IMR-90 (cell line): ENCODE data around the gene FAM98C. TPM values are rescaled to one million over a fixed set of nuclear protein-coding genes. Genes with fewer than 3 reads are reported as not detected.

Experiments used
- ATAC-seq: fragments of 200-7000 bp; cut with Tn5 transposase; 2 replicates; pipeline ENCODE4 v1.9.1; 2020; ENCODE audit warnings: low read depth, mild to moderate bottlenecking, moderate library complexity
- BruUV-seq: library from RNA; stranded (reverse); fragments of 400-500 nt; replicated peaks from 2 replicates; lab custom pipeline; 2021; lab: Mats Ljungman, UMichigan
- CTCF ChIA-PET: fragments of 300-600 bp; formaldehyde crosslinking; extraction: SDS; loops from one replicate; lab custom pipeline; 2021; ENCODE audit warnings: antibody characterized with exemption; lab: Yijun Ruan, JAX
- POLR2A ChIA-PET: fragments of 300-600 bp; sonication (Branson Sonifier 250); formaldehyde crosslinking; loops from one replicate; lab custom pipeline; 2022; ENCODE audit warnings: antibody characterized with exemption; ENCODE audit not compliant: unreplicated experiment; lab: Charles Lee
- DNase-seq: peaks from one replicate; pipeline ENCODE4 v3.0.0; 2013
- H2AFZ ChIP-seq: replicated peaks from 2 replicates; pipeline ENCODE3; 2013; ENCODE audit warnings: low read length, mild to moderate bottlenecking; ENCODE audit not compliant: poor library complexity
- H2AK5ac ChIP-seq: 2 replicates; pipeline ENCODE4 v1.6.1; 2013; ENCODE audit warnings: low read depth, low read length, inconsistent platforms
- H2AK9ac ChIP-seq: replicated peaks from 2 replicates; pipeline ENCODE3; 2013; ENCODE audit warnings: mild to moderate bottlenecking, low read depth, low read length, moderate library complexity; ENCODE audit not compliant: poor library complexity
- H2BK120ac ChIP-seq: 2 replicates; pipeline ENCODE4 v1.6.1; 2013; ENCODE audit warnings: low read depth, low read length, inconsistent platforms
- H2BK15ac ChIP-seq: 3 replicates; pipeline ENCODE4 v1.6.1; 2013; ENCODE audit warnings: low read depth, low read length, inconsistent platforms
- H2BK20ac ChIP-seq: 2 replicates; pipeline ENCODE4 v1.6.1; 2013; ENCODE audit warnings: low read depth, mild to moderate bottlenecking, inconsistent platforms, low read length, moderate library complexity
- H2BK5ac ChIP-seq: 2 replicates; pipeline ENCODE4 v1.6.1; 2013; ENCODE audit warnings: mild to moderate bottlenecking, low read depth, low read length, inconsistent platforms; ENCODE audit not compliant: poor library complexity, severe bottlenecking
- H3K14ac ChIP-seq: replicated peaks from 2 replicates; pipeline ENCODE4 v1.6.1; 2013; ENCODE audit warnings: low read depth, low read length, inconsistent platforms
- H3K18ac ChIP-seq: 2 replicates; pipeline ENCODE4 v1.6.1; 2013; ENCODE audit warnings: low read depth, low read length, control low read depth
- H3K23ac ChIP-seq: 2 replicates; pipeline ENCODE4 v1.6.1; 2013; ENCODE audit warnings: low read depth, low read length, inconsistent platforms
- H3K27ac ChIP-seq: 2 replicates; pipeline ENCODE4 v1.5.1; 2013; ENCODE audit warnings: mild to moderate bottlenecking, control low read depth, low read length; ENCODE audit not compliant: insufficient read depth
- H3K27me3 ChIP-seq: 2 replicates; pipeline ENCODE4 v1.6.1; 2013; ENCODE audit warnings: low read length; ENCODE audit not compliant: control insufficient read depth, insufficient read depth
- H3K36me3 ChIP-seq: 2 replicates; pipeline ENCODE4 v1.6.1; 2013; ENCODE audit warnings: low read length, mixed read lengths; ENCODE audit not compliant: control insufficient read depth, insufficient read depth
- H3K4ac ChIP-seq: 2 replicates; pipeline ENCODE4 v1.6.1; 2013; ENCODE audit warnings: low read depth, low read length, inconsistent platforms
- H3K4me1 ChIP-seq: 2 replicates; pipeline ENCODE4 v1.6.1; 2013; ENCODE audit warnings: low read length, mixed read lengths; ENCODE audit not compliant: control insufficient read depth, insufficient read depth
- H3K4me2 ChIP-seq: 2 replicates; pipeline ENCODE4 v1.6.1; 2013; ENCODE audit warnings: low read depth, mild to moderate bottlenecking, control low read depth, low read length, moderate library complexity
- H3K4me3 ChIP-seq: 2 replicates; pipeline ENCODE4 v1.5.1; 2013; ENCODE audit warnings: low read depth, mild to moderate bottlenecking, control low read depth, low read length, moderate library complexity; ENCODE audit not compliant: insufficient read depth
- H3K56ac ChIP-seq: 2 replicates; pipeline ENCODE4 v1.6.1; 2013; ENCODE audit warnings: low read length, inconsistent platforms; ENCODE audit not compliant: insufficient read depth; ENCODE audit errors: extremely low read depth
- H3K79me1 ChIP-seq, 2 experiments: 2 replicates each; pipeline ENCODE4 v1.6.1; 2013; ENCODE audit warnings: low read length in 2 of 2, inconsistent platforms in 1 of 2, low read depth in 1 of 2
- H3K9ac ChIP-seq: 2 replicates; pipeline ENCODE4 v1.6.1; 2013; ENCODE audit warnings: low read depth, low read length, control low read depth
- H3K9me1 ChIP-seq: 2 replicates; pipeline ENCODE4 v1.6.1; 2013; ENCODE audit warnings: low read length, inconsistent platforms; ENCODE audit not compliant: insufficient read depth
- H3K9me3 ChIP-seq: 2 replicates; pipeline ENCODE4 v1.6.1; 2013; ENCODE audit warnings: low read length; ENCODE audit not compliant: control insufficient read depth, insufficient read depth
- H4K20me1 ChIP-seq: 2 replicates; pipeline ENCODE4 v1.6.1; 2013; ENCODE audit warnings: low read length, inconsistent platforms; ENCODE audit not compliant: insufficient read depth
- H4K5ac ChIP-seq: 2 replicates; pipeline ENCODE4 v1.6.1; 2013; ENCODE audit warnings: mild to moderate bottlenecking, low read depth, low read length, control low read depth
- H4K8ac ChIP-seq, 2 experiments: 2 replicates each; pipeline ENCODE4 v1.6.1; 2013; ENCODE audit warnings: low read depth in 2 of 2, low read length in 2 of 2, control low read depth in 1 of 2, inconsistent platforms in 1 of 2
- H4K91ac ChIP-seq: 2 replicates; pipeline ENCODE4 v1.6.1; 2013; ENCODE audit warnings: low read depth, low read length, inconsistent platforms; ENCODE audit not compliant: insufficient read depth
- BHLHE40 ChIP-seq: fragments of 150-350 bp; IDR thresholded peaks from 2 replicates; pipeline ENCODE4 v1.6.1; 2016; ENCODE audit warnings: mild to moderate bottlenecking, low read depth, low read length
- CEBPB ChIP-seq: IDR thresholded peaks from 2 replicates; pipeline ENCODE4 v1.6.1; 2012; ENCODE audit warnings: low read depth, low read length, improper control_type of control experiment
- CHD1 ChIP-seq: IDR thresholded peaks from 2 replicates; pipeline ENCODE4 v1.6.1; 2012; ENCODE audit warnings: low read depth, low read length, improper control_type of control experiment
- ELK1 ChIP-seq: fragments of 150-350 bp; IDR thresholded peaks from 2 replicates; pipeline ENCODE4 v1.6.1; 2016; ENCODE audit warnings: low read depth, mild to moderate bottlenecking, low read length, moderate library complexity, borderline replicate concordance
- FOS ChIP-seq: fragments of 150-350 bp; IDR thresholded peaks from 2 replicates; pipeline ENCODE4 v1.6.1; 2016; ENCODE audit warnings: low read depth, low read length
- MAFK ChIP-seq: IDR thresholded peaks from 2 replicates; pipeline ENCODE4 v1.6.1; 2012; ENCODE audit warnings: low read depth, low read length, improper control_type of control experiment
- RFX5 ChIP-seq: IDR thresholded peaks from 2 replicates; pipeline ENCODE4 v1.8.0; 2012; ENCODE audit warnings: low read depth, mild to moderate bottlenecking, low read length, moderate library complexity
- SMC3 ChIP-seq: fragments of 150-350 bp; IDR thresholded peaks from 2 replicates; pipeline ENCODE4 v1.6.1; 2016; ENCODE audit warnings: low read depth, mild to moderate bottlenecking, antibody characterized with exemption, low read length, moderate library complexity
- WGBS, 2 experiments: methylation state at CpG; one replicate each; pipeline versions ENCODE4 v1.1.5 to v1.1.7; 2013; ENCODE audit warnings: missing lambda C conversion rate in 2 of 2; ENCODE audit not compliant: insufficient read length in 1 of 2; ENCODE audit errors: extremely low coverage in 2 of 2; 5-methylcytosine and 5-hydroxymethylcytosine counted together
- dilution Hi-C: fragments of 300-500 bp; cut with HindIII; formaldehyde crosslinking; loops from one replicate; pipeline ENCODE4 v1.14.3; 2018; ENCODE audit warnings: low sequenced_read_pairs; ENCODE audit not compliant: unreplicated experiment
- in situ Hi-C: fragments of 300-500 bp; cut with MboI; formaldehyde crosslinking; loops from 3 replicates; pipeline ENCODE4 v1.14.3; 2019; ENCODE audit warnings: low sequenced_read_pairs, inconsistent platforms, mixed read lengths
- intact Hi-C: fragments of 100-400 bp; cut with micrococcal nuclease; formaldehyde crosslinking; loops from 2 replicates; pipeline ENCODE4 v1.10.0; 2022
- polyA plus RNA-seq, 3 experiments: library from polyadenylated mRNA; depleted of rRNA; stranded (reverse); fragments of >200 nt; gene quantifications; 2 replicates each; pipeline ENCODE4 v1.2.3, GENCODE V29; 2012; ENCODE audit warnings: low replicate concordance in 1 of 3
- total RNA-seq: library from RNA; depleted of rRNA; stranded (reverse); fragments of >200 nt; gene quantifications from 2 replicates; pipeline ENCODE4 v1.2.3, GENCODE V29; 2012
- TF ChIP-seq, protein P1 (sequence below): conservative IDR thresholded peaks from 2 replicates; pipeline ENCODE4 v1.5.1; 2012; ENCODE audit warnings: mild to moderate bottlenecking, low read depth, low read length, improper control_type of control experiment

FAM98C gene
- total and polyA plus RNA-seq, 2 of the 4 experiments (the other 2 are of a cell fraction), result 3.6 to 17.9 TPM

DNA sequence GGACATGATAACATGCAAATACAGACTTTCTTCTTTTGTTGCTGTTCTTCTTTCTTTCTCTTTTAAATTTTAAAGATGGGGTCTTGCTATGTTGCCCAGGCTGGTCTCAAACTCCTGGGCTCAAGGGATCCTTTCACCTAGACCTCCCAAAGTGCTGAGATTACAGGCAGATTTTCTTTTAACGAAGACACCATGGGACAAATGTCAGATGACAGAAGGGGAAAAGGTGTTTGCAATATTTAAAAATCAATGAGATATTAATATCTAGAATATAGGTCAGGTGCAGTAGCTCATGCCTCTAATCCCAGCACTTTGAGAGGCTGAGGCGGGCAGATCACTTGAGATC, 26.9 kb downstream of the FAM98C start:
- H2BK120ac ChIP-seq, result no peak overlapping the region
- ATAC-seq, result no peak
- ChIA-PET CTCF (no interaction called here), POLR2A (no interaction called here)
- H3K4me1 ChIP-seq, result no peaks in the 10 kb centered on the region
- H3K18ac ChIP-seq, result no peak overlapping the region
- H4K20me1 ChIP-seq, result no peaks in the 10 kb centered on the region
- H2BK15ac ChIP-seq, result no peak overlapping the region
- no peak overlapping the region for H2AK5ac ChIP-seq
- no peak overlapping the region for H3K4me2 ChIP-seq
- no peak overlapping the region for H2AK9ac ChIP-seq
- H2BK5ac ChIP-seq, result no peak overlapping the region
- no peak overlapping the region for H2BK20ac ChIP-seq
- no peak overlapping the region for H4K8ac ChIP-seq
- H4K5ac ChIP-seq, result no peak overlapping the region
- no peak overlapping the region for H3K4me3 ChIP-seq
- no peak overlapping the region for H3K23ac ChIP-seq
- H3K79me1 ChIP-seq, result no peaks in the 10 kb centered on the region
- TF ChIP-seq ELK1 (no peak), RFX5 (no peak), FOS (no peak), CEBPB (no peak), SMC3 (no peak), BHLHE40 (no peak), MAFK (no peak), CHD1 (no peak)
- TF ChIP-seq, protein P1, sequence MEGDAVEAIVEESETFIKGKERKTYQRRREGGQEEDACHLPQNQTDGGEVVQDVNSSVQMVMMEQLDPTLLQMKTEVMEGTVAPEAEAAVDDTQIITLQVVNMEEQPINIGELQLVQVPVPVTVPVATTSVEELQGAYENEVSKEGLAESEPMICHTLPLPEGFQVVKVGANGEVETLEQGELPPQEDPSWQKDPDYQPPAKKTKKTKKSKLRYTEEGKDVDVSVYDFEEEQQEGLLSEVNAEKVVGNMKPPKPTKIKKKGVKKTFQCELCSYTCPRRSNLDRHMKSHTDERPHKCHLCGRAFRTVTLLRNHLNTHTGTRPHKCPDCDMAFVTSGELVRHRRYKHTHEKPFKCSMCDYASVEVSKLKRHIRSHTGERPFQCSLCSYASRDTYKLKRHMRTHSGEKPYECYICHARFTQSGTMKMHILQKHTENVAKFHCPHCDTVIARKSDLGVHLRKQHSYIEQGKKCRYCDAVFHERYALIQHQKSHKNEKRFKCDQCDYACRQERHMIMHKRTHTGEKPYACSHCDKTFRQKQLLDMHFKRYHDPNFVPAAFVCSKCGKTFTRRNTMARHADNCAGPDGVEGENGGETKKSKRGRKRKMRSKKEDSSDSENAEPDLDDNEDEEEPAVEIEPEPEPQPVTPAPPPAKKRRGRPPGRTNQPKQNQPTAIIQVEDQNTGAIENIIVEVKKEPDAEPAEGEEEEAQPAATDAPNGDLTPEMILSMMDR, result no peak
- no peak overlapping the region for H2AFZ ChIP-seq
- in situ Hi-C loops (no loop called here), intact Hi-C loops (no loop called here), dilution Hi-C loops (no loop called here)
- no peaks in the 10 kb centered on the region for H3K36me3 ChIP-seq
- H3K56ac ChIP-seq, result no peak overlapping the region
- no peak overlapping the region for H3K4ac ChIP-seq
- no CpG with 5 or more reads among the region's 2 CpGs for WGBS, 2 experiments
- H3K14ac ChIP-seq, result no peak overlapping the region
- H3K27me3 ChIP-seq, result peaks cover 39% of the 10 kb centered on the region
- no peak overlapping the region for H3K9ac ChIP-seq
- no peak overlapping the region for H4K91ac ChIP-seq
- no TSS peak for BruUV-seq
- DNase-seq, result no peak
- no peaks in the 10 kb centered on the region for H3K9me1 ChIP-seq
- no peak overlapping the region for H3K27ac ChIP-seq
- no peaks in the 10 kb centered on the region for H3K9me3 ChIP-seq
